GM06990 (cell line): ENCODE data around the gene CCDC142.

Experiments used
- DNase-seq: peaks from one replicate; pipeline ENCODE4 v3.0.0-alpha.2; 2011; ENCODE audit not compliant: insufficient read length; ENCODE audit errors: extremely low read depth
- H3K27me3 ChIP-seq: replicated peaks from 2 replicates; pipeline ENCODE4 v1.6.0; 2011; ENCODE audit warnings: low read length; ENCODE audit not compliant: control insufficient read depth, insufficient read depth
- H3K36me3 ChIP-seq: 2 replicates; pipeline ENCODE4 v1.5.1; 2011; ENCODE audit warnings: low read length; ENCODE audit not compliant: control insufficient read depth, insufficient read depth
- H3K4me3 ChIP-seq: replicated peaks from 2 replicates; pipeline ENCODE4 v1.5.1; 2011; ENCODE audit warnings: low read depth, mild to moderate bottlenecking, control low read depth, low read length
- TF ChIP-seq, protein P1 (sequence below): IDR thresholded peaks from 2 replicates; pipeline ENCODE4 v1.5.1; 2011; ENCODE audit warnings: low read length, control low read depth, mild to moderate bottlenecking, inconsistent platforms; ENCODE audit not compliant: insufficient read depth, poor library complexity, severe bottlenecking

CCDC142 gene

DNA sequence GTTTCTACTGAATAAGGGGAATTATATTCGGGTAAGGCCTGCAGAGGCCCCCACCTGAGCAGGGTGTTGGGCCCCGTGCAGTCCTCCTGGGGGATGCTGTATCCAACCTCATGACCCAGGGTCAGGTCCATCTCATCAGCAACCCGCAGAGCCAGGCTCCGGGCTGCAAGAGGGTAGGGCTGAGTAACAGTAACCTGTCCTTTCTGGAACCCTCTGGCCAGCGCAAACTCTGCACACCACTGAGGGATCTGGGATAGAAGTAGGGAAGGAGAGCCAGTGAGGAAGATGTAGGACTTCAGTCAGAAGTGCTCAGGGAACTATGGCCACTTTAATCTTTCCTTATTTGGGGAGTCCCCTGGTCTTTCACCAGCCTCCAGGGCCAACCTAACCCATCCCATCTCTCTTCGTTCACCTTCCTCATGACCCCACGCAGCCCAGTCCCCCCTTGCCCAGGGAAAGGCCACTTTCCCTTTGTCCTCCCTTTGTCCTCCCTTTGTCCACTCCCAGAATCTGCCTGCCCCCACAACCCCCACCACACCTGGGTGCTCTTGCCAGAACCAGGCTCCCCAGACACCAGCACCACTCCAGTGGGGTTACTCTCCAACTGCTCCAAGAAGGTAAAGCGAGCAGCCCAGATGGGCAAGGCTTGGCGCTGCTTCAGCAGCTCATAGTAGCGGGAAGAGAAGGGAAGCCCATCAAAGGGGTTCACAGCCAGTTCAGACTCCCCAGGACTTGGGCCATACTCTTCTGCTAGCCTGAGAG, 42.3 kb upstream of the CCDC142 start:
- no peak for DNase-seq
- TF ChIP-seq, protein P1, sequence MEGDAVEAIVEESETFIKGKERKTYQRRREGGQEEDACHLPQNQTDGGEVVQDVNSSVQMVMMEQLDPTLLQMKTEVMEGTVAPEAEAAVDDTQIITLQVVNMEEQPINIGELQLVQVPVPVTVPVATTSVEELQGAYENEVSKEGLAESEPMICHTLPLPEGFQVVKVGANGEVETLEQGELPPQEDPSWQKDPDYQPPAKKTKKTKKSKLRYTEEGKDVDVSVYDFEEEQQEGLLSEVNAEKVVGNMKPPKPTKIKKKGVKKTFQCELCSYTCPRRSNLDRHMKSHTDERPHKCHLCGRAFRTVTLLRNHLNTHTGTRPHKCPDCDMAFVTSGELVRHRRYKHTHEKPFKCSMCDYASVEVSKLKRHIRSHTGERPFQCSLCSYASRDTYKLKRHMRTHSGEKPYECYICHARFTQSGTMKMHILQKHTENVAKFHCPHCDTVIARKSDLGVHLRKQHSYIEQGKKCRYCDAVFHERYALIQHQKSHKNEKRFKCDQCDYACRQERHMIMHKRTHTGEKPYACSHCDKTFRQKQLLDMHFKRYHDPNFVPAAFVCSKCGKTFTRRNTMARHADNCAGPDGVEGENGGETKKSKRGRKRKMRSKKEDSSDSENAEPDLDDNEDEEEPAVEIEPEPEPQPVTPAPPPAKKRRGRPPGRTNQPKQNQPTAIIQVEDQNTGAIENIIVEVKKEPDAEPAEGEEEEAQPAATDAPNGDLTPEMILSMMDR = no peak
- Histone ChIP-seq H3K27me3 (no peaks in the 10 kb centered on the region), H3K4me3 (no peak overlapping the region), H3K36me3 (peaks cover 18% of the 10 kb centered on the region)

DNA sequence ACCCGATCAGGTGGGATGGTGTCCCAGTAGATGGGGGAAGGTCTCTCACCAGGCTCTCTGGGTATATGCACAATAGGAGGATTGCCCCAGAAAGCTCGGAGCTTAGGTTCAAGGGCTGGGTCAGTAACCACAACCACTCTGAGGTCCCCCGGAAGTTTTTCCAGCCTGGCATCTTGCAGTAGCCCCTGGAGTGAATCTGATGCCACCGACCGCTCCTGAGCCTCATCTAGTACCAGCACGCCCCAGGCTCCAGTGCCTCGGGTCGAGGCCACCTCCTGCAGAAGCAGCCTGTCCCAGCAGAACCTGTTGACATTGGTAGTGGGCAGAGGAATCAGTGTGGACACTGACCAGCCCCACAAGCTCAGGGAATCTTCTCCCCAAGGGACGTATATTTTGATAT, 41.2 kb upstream of the CCDC142 start:
- H3K27me3 ChIP-seq = no peaks in the 10 kb centered on the region
- DNase-seq = no peak
- peaks cover 18% of the 10 kb centered on the region for H3K36me3 ChIP-seq
- TF ChIP-seq, protein P1 = no peak
- no peak overlapping the region for H3K4me3 ChIP-seq

DNA sequence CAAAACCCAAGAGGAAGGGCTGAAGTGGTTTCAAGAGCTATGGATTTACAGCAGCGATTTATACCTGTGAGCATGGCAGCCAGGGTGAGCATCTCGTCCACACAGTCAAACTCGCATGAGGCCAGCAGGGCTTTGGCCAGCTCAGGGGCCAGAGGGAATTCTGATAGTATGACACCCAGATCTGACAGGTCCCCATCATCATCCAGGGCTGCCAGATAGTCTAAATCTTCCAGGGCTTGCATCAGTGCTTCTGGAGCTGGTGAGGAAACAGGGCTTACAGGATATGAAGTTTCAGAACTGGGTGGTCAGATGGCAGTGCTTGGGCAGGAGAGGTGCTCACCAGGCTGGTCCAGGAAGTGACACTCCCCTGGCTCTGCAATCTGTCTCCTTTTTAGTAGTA, 39.7 kb upstream of the CCDC142 start:
- TF ChIP-seq, protein P1 = no peak
- H3K36me3 ChIP-seq = peaks cover 14% of the 10 kb centered on the region
- no peak overlapping the region for H3K4me3 ChIP-seq
- DNase-seq = no peak
- H3K27me3 ChIP-seq = no peaks in the 10 kb centered on the region

DNA sequence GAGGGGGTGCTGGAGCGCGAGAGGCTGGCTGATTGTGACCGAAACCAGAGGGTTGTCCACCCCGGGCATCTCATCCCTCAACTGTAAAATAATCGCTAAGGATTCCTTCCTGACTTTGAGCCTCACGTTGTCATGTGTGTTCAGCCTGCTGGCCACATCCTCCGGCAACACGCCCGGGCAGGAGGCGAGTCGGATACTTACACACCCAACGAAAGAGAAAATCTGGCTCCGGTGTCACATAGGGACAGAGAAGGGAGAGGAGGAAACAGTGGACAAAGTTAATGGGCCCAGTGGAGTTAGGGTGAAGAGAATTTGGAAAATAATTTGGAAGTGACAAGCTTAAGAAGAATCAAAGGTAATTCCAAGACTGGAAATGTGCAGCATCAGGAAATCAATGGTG, 33.9 kb upstream of the CCDC142 start:
- DNase-seq = no peak
- Histone ChIP-seq H3K36me3 (no peaks in the 10 kb centered on the region), H3K4me3 (no peak overlapping the region), H3K27me3 (peaks cover 2% of the 10 kb centered on the region; the same call in 1 of the 2 replicates)
- TF ChIP-seq, protein P1 = no peak

DNA sequence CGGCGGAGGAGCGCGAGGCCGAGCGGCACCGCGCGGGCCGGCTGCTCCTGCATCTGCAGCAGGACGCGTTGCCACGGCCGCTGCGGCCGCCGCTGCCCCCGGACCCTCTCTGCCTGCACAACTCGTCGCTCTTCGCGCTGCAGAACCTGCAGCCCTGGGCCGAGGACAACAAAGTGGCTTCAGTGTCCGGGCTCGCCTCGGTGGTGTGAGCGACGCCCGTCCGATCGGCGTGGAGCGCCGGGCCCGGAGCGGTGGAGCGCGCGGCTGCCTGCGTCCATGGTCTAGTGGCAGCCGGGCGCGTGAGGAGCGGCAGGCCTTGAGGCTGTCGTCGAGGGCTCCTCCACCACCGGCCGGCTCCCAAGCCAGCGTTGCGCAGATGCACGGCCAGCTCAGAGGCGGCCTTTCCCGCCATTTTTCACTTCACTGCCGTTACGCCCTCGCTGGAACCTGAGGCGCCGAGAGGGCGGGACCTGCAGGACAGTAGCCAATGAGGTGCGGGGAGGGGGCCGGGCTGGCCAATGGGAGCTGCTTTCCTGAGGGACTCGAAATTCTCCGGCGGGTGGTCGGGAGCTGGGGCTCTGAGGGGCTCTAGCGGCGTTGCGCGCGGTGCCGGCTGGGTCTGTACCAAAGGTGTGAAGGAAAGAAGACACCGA, 33.3 kb upstream of the CCDC142 start:
- no peaks in the 10 kb centered on the region for H3K36me3 ChIP-seq
- 0 out of 2 replicates have a peak overlapping the region, but pooled peaks have one; percentile 8 for H3K4me3 ChIP-seq
- DNase-seq = peak; percentile 71
- TF ChIP-seq, protein P1 = no peak
- H3K27me3 ChIP-seq = peaks cover 2% of the 10 kb centered on the region; the same call in 1 of the 2 replicates
